Heart left ventricle (tissue), 13 donors: ENCODE data around the gene TDRD6.

Experiments used
- CTCF ChIP-seq, 12 donors: fragments of 200-600 bp; sonication (generic) in 4 of 12; IDR thresholded peaks; one replicate each; pipeline versions ENCODE4 v1.5.0 to v1.8.0; 2018 to 2022; ENCODE audit warnings: antibody characterized with exemption in 12 of 12, mild to moderate bottlenecking in 5 of 12
- POLR2A ChIP-seq, 2 donors: fragments of 450-650 bp; IDR thresholded peaks; one replicate each; pipeline ENCODE4 v1.6.1; 2017; ENCODE audit warnings: antibody characterized with exemption in 2 of 2, mild to moderate bottlenecking in 2 of 2, moderate library complexity in 2 of 2
- donor health status: ischemic (EF 13 %, LVEDD 7.1; RV severe dilation, severe dysfunction).
- donor health status: DM: no; HTN: yes; CAD: no.
- donor health status: DM: no; HTN: no; CAD: no.
- donor health status: ischemic (EF 25% LVEDD 6.9; RV normal size, moderate dysfunction).
- donor health status: ischemic (EF 25% LVEDD 5.7; RV mildly dilated, moderate dysfunction).
- donor health status: ischemic (EF 35%, LVEDD 5.7; RV mildly dilated, moderate dysfunction).
- donor health status: nonischemic (EF 11% LVEDD 7.7; RV severe dilation, severe dysfunction).
- donor health status: DM: yes; HTN: yes; CAD: no.
- donor health status: PGD.
- donor health status: ischemic (EF 29% LVEDD 5.4; RV normal size, mild dysfunction).
- donor health status: nonischemic (EF 23%, LVEDD 6.1; RV moderate dilation, normal function).

- TF ChIP-seq CTCF (IDR thresholded peaks at IDR 0.05) (peak in 3 of 12 donors; percentile 6 to 26 (median 8)), POLR2A (IDR thresholded peaks at IDR 0.05) (no peak)
These were observed 10.4 kb upstream of the TDRD6 start for GRCh38 chr6:46677314-46677654.
